ENCODE data around the gene TMEM222. TPM values are rescaled to one million over a fixed set of nuclear protein-coding genes. Genes with fewer than 3 reads are reported as not detected.

TMEM222 gene
- total RNA-seq, 4 donors from 2014 or later: 20.0 to 33.0 (median 27.1) TPM

DNA sequence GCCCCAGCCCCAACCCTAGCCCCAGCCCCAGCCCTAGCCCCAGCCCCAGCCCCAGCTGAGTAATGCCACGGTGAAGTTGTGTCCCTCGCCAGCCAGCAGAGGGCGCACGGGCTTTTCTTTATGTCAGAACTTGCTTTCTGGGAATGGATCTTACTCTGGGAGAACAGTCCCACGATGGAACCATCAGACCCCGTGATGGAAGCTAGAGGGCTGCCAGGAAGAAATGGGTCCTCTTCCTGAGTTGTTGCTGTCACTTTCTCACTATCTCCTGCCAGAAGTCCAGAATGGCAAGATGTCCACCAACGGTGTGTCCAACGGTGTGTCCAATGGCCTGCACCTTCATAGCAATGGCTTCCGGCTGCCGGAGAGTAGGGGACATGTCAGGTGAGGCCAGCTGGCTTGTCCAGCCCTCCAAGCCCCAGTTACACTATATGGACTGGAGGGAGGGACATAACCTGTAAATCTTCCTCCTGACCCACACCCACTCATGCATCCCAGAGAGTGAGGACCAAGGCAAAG lies 25.1 kb upstream of the TMEM222 start:
- 3 to 41% methylated on average over 6 to 7 of the region's 10 CpGs for WGBS, 2 donors
- intact Hi-C loops (cut with DNase I): no loop called here
- DNase-seq: no peak
- Histone ChIP-seq H3K27me3 (no peaks in the 10 kb centered on the region), H3K4me1 (peaks cover 23 to 52% (median 35%) of the 10 kb centered on the region in 3 donors), H3K27ac (peak overlapping the region in 3 of 4 donors; percentile 87 to 94 (median 92)), H3K9me3 (no peaks in the 10 kb centered on the region), H3K36me3 (peaks cover 15 to 98% (median 20%) of the 10 kb centered on the region in 3 donors), H3K4me3 (no peak overlapping the region)
- no peak for TF ChIP-seq POLR2A (IDR thresholded peaks at IDR 0.05)
- TF ChIP-seq, protein P1, sequence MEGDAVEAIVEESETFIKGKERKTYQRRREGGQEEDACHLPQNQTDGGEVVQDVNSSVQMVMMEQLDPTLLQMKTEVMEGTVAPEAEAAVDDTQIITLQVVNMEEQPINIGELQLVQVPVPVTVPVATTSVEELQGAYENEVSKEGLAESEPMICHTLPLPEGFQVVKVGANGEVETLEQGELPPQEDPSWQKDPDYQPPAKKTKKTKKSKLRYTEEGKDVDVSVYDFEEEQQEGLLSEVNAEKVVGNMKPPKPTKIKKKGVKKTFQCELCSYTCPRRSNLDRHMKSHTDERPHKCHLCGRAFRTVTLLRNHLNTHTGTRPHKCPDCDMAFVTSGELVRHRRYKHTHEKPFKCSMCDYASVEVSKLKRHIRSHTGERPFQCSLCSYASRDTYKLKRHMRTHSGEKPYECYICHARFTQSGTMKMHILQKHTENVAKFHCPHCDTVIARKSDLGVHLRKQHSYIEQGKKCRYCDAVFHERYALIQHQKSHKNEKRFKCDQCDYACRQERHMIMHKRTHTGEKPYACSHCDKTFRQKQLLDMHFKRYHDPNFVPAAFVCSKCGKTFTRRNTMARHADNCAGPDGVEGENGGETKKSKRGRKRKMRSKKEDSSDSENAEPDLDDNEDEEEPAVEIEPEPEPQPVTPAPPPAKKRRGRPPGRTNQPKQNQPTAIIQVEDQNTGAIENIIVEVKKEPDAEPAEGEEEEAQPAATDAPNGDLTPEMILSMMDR (IDR thresholded peaks at IDR 0.05): peak; percentile 54 to 72 (median 63)

DNA sequence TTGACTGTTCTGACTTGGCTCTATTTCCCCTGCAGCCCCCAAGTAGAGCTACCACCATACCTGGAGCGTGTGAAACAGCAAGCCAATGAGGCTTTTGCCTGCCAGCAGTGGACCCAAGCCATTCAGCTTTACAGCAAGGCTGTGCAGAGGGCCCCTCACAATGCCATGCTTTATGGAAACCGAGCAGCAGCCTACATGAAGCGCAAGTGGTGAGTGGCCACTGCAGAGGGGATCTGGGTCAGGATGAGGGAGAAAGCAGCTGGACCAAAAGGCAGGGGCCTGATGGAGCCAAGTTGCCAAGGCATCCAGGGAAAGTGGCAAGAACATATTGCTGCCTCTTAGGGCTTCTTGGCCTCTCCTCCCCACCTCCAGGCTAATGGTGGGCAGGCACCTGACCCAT lies 24.1 kb upstream of the TMEM222 start:
- intact Hi-C loops (cut with DNase I): no loop called here
- Histone ChIP-seq H3K4me3 (no peak overlapping the region), H3K9me3 (no peaks in the 10 kb centered on the region), H3K27ac (peak overlapping the region; percentile 67 to 94 (median 90)), H3K27me3 (no peaks in the 10 kb centered on the region), H3K36me3 (peaks cover 15 to 98% (median 20%) of the 10 kb centered on the region in 3 donors), H3K4me1 (peaks cover 23 to 56% (median 35%) of the 10 kb centered on the region in 3 donors)
- WGBS, 2 donors: 86% methylated on average over 3 of the region's 3 CpGs; no CpG with 5 or more reads in 1 of the 2 donors
- no peak for DNase-seq
- TF ChIP-seq POLR2A (IDR thresholded peaks at IDR 0.05): no peak
- TF ChIP-seq, protein P1 (IDR thresholded peaks at IDR 0.05): no peak

GRCh38 chr1:27298632-27299384 lies 23.2 kb upstream of the TMEM222 start:
- Histone ChIP-seq H3K4me1 (peaks cover 23 to 56% (median 35%) of the 10 kb centered on the region in 3 donors), H3K9me3 (no peaks in the 10 kb centered on the region), H3K36me3 (peaks cover 15 to 98% (median 20%) of the 10 kb centered on the region in 3 donors), H3K27ac (peak overlapping the region; percentile 67 to 94 (median 90)), H3K4me3 (no peak overlapping the region), H3K27me3 (no peaks in the 10 kb centered on the region)
- no peak for DNase-seq
- 34% methylated on average over 2 of the region's 8 CpGs; no CpG with 5 or more reads in 1 of the 2 donors for WGBS, 2 donors
- intact Hi-C loops (cut with DNase I): no loop called here
- TF ChIP-seq, protein P1 (IDR thresholded peaks at IDR 0.05): no peak
- no peak for TF ChIP-seq POLR2A (IDR thresholded peaks at IDR 0.05)

- H3K36me3 ChIP-seq: peaks cover 15 to 98% (median 20%) of the 10 kb centered on the region in 3 donors
- TF ChIP-seq POLR2A (IDR thresholded peaks at IDR 0.05): no peak
- TF ChIP-seq, protein P1 (IDR thresholded peaks at IDR 0.05): no peak
- intact Hi-C loops (cut with DNase I): loop anchor here (5.0 kb wide), 2 partner anchors 93 to 308 kb away; partner anchors contain the start of gene GPR3
- DNase-seq: no peak
- WGBS, 2 donors: 31 to 40% methylated on average over 8 to 10 of the region's 14 CpGs
- H3K27ac ChIP-seq: peak overlapping the region; percentile 67 to 94 (median 90)
- H3K9me3 ChIP-seq: no peaks in the 10 kb centered on the region
- no peaks in the 10 kb centered on the region for H3K27me3 ChIP-seq
- H3K4me3 ChIP-seq: no peak overlapping the region
- peaks cover 23 to 56% (median 35%) of the 10 kb centered on the region in 3 donors for H3K4me1 ChIP-seq
Measured at GRCh38 chr1:27299385-27300271, 22.3 kb upstream of the TMEM222 start.
